ENCODE measurements around the gene CD22. TPM values are rescaled to one million over a fixed set of nuclear protein-coding genes. Genes with fewer than 3 reads are reported as not detected.

The CD22 gene
- total RNA-seq = 10 to 100 TPM in 1 of 2 donors, not detected in 1; 14.0 TPM

DNA sequence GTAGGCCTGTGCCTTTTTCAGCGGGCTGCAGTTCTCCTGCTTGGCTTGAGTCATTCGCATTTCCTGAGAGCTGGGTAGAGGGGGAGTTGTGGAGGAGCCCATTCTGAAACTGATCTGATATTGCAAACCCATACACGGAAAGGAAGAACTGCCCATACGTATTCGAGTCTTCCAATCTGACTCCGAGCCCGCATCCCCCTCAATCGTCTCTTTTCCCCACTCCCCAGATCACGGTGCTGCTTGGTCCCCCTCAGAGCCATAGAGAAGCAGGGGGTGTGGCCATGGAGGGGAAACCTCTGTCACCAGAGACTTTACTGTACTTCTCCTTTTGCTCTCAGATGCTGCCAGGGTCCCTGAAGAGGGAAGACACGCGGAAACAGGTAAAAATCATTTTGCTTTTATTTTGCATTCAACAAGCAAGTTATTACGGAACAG lies at the start of gene CD22:
TSS of gene CD22 (plus strand) at position 337 of the 435 bp plus-strand sequence. CDS start 2,854 bp downstream, outside the sequence.
- no peak for DNase-seq (ENCODE audit: low spot score)
- Histone ChIP-seq H3K4me3 (no peak within 1 kb of the TSS), H3K36me3 (no peaks in the 10 kb centered on the region), H3K27ac (no peak within 1 kb of the TSS), H3K27me3 (replicated peaks; ENCODE audit: insufficient read depth) (peaks cover 5% of the 10 kb centered on the region), H3K9me3 (no peaks in the 10 kb centered on the region), H3K4me1 (replicated peaks) (no peaks in the 10 kb centered on the region)
- no peak for TF ChIP-seq POLR2AphosphoS5 (IDR thresholded peaks at IDR 0.05)
- TF ChIP-seq, protein P1, sequence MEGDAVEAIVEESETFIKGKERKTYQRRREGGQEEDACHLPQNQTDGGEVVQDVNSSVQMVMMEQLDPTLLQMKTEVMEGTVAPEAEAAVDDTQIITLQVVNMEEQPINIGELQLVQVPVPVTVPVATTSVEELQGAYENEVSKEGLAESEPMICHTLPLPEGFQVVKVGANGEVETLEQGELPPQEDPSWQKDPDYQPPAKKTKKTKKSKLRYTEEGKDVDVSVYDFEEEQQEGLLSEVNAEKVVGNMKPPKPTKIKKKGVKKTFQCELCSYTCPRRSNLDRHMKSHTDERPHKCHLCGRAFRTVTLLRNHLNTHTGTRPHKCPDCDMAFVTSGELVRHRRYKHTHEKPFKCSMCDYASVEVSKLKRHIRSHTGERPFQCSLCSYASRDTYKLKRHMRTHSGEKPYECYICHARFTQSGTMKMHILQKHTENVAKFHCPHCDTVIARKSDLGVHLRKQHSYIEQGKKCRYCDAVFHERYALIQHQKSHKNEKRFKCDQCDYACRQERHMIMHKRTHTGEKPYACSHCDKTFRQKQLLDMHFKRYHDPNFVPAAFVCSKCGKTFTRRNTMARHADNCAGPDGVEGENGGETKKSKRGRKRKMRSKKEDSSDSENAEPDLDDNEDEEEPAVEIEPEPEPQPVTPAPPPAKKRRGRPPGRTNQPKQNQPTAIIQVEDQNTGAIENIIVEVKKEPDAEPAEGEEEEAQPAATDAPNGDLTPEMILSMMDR (IDR thresholded peaks at IDR 0.05) = no peak
- no peak for TF ChIP-seq POLR2A (IDR thresholded peaks at IDR 0.05)
- 78% methylated on average over 12 of the region's 12 CpGs for WGBS
- intact Hi-C loops (cut with DNase I) = no loop called here

DNA sequence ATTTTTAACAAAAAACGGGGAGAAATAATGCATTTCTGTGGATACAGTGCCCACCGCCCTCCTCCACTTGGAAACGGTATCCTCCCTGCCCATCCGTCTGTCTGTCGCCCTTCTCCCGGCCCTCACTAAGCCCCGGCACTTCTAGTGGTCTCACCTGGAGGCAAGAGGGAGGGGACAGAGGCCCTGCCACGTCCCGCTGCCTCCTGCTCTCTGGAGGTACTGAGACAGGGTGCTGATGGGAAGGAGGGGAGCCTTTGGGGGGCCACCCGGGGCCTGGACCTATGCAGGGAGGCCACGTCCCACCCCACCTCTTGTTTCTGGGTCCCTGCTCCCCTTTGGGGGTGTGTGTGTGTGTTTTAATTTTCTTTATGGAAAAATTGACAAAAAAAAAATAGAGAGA lies 49.6 kb upstream of the CD22 start:
- DNase-seq (ENCODE audit: low spot score) = no peak
- WGBS = 77% methylated on average over 11 of the region's 11 CpGs
- intact Hi-C loops (cut with DNase I) = loop anchor here (10.0 kb wide), 1 partner anchor 215 kb away; the partner anchor contains the start of gene KRTDAP

GRCh38 chr19:35279985-35280821 lies 48.8 kb upstream of the CD22 start:
- no peak for DNase-seq (ENCODE audit: low spot score)
- WGBS = 65% methylated on average over 12 of the region's 12 CpGs
- Histone ChIP-seq H3K27me3 (replicated peaks; ENCODE audit: insufficient read depth) (no peaks in the 10 kb centered on the region), H3K4me3 (no peak overlapping the region), H3K9me3 (no peaks in the 10 kb centered on the region), H3K36me3 (peaks cover 5 to 11% of the 10 kb centered on the region in 2 donors), H3K4me1 (replicated peaks) (no peaks in the 10 kb centered on the region), H3K27ac (no peak overlapping the region)
- intact Hi-C loops (cut with DNase I) = loop anchor here (10.0 kb wide), 1 partner anchor 215 kb away; the partner anchor contains the start of gene KRTDAP
- TF ChIP-seq, protein P1 (IDR thresholded peaks at IDR 0.05) = no peak
- TF ChIP-seq POLR2AphosphoS5 (IDR thresholded peaks at IDR 0.05) (no peak), POLR2A (IDR thresholded peaks at IDR 0.05) (no peak)

More for the DNA sequence above, 49.6 kb upstream of the CD22 start:
- Histone ChIP-seq H3K27ac (no peak overlapping the region), H3K36me3 (peaks cover 5 to 11% of the 10 kb centered on the region in 2 donors), H3K4me1 (replicated peaks) (no peaks in the 10 kb centered on the region), H3K4me3 (no peak overlapping the region), H3K9me3 (no peaks in the 10 kb centered on the region), H3K27me3 (replicated peaks; ENCODE audit: insufficient read depth) (no peaks in the 10 kb centered on the region)
- TF ChIP-seq POLR2A (IDR thresholded peaks at IDR 0.05) = no peak
- no peak for TF ChIP-seq POLR2AphosphoS5 (IDR thresholded peaks at IDR 0.05)
- TF ChIP-seq, protein P1 (IDR thresholded peaks at IDR 0.05) = no peak

- no peaks in the 10 kb centered on the region for H3K9me3 ChIP-seq
- WGBS = 34% methylated on average over 4 of the region's 4 CpGs
- H3K27ac ChIP-seq = no peak overlapping the region
Measured at GRCh38 chr19:35281303-35281702, 47.7 kb upstream of the CD22 start.

More at GRCh38 chr19:35281303-35281702, 47.7 kb upstream of the CD22 start:
- Histone ChIP-seq H3K27me3 (replicated peaks; ENCODE audit: insufficient read depth) (no peaks in the 10 kb centered on the region), H3K36me3 (peaks cover 5 to 11% of the 10 kb centered on the region in 2 donors), H3K4me3 (no peak overlapping the region), H3K4me1 (replicated peaks) (no peaks in the 10 kb centered on the region)
- DNase-seq (ENCODE audit: low spot score) = no peak
- intact Hi-C loops (cut with DNase I) = no loop called here
- TF ChIP-seq, protein P1 (IDR thresholded peaks at IDR 0.05) = no peak
- TF ChIP-seq POLR2AphosphoS5 (IDR thresholded peaks at IDR 0.05) = no peak

Measured in prostate gland (tissue), 2 donors.